ENCODE data around the gene FBLN1. TPM values are rescaled to one million over a fixed set of nuclear protein-coding genes. Genes with fewer than 3 reads are reported as not detected.
A peak's percentile ranks its signal among the peaks of the same experiment; 100 is the strongest.

FBLN1 gene
- total and polyA plus RNA-seq, 2 of the 13 experiments (the other 11 are each of a cell fraction or from before 2014, with no cell fraction given): 37.3 to 103 TPM

- no peak for TF ChIP-seq ZNF142 (CRISPR knock-in tag; IDR thresholded peaks at IDR 0.05)
- no peak for TF ChIP-seq ZNF589 (CRISPR knock-in tag; conservative IDR thresholded peaks at IDR 0.05)
- peak; percentile 65; the same call in 1 of the 2 replicates for TF ChIP-seq MTA1 (CRISPR knock-in tag; IDR thresholded peaks at IDR 0.05; ENCODE audit: borderline replicate concordance)
- TF ChIP-seq RXRA (CRISPR knock-in tag; IDR thresholded peaks at IDR 0.05): peak; percentile 74; the same call in 1 of the 2 replicates
- TF ChIP-seq HBP1 (CRISPR knock-in tag; IDR thresholded peaks at IDR 0.05; ENCODE audit: low read depth): no peak
- no peak for TF ChIP-seq ZNF619 (CRISPR knock-in tag; IDR thresholded peaks at IDR 0.05)
- TF ChIP-seq KDM5B (CRISPR knock-in tag; IDR thresholded peaks at IDR 0.05; ENCODE audit: borderline replicate concordance): no peak
- TF ChIP-seq ATF5 (CRISPR knock-in tag; IDR thresholded peaks at IDR 0.05; ENCODE audit: low read depth): no peak
- TF ChIP-seq, protein P1, sequence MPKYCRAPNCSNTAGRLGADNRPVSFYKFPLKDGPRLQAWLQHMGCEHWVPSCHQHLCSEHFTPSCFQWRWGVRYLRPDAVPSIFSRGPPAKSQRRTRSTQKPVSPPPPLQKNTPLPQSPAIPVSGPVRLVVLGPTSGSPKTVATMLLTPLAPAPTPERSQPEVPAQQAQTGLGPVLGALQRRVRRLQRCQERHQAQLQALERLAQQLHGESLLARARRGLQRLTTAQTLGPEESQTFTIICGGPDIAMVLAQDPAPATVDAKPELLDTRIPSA (CRISPR knock-in tag; IDR thresholded peaks at IDR 0.05; ENCODE audit: borderline replicate concordance): no peak
- TF ChIP-seq MLXIP (CRISPR knock-in tag; IDR thresholded peaks at IDR 0.05; ENCODE audit: borderline replicate concordance): no peak
- no peak for TF ChIP-seq ZNF839 (CRISPR knock-in tag; IDR thresholded peaks at IDR 0.05; ENCODE audit: borderline replicate concordance)
- TF ChIP-seq ATF2 (CRISPR knock-in tag; IDR thresholded peaks at IDR 0.05): 0 out of 2 replicates have a peak, but pooled peaks have one; percentile 38
- TF ChIP-seq, protein P2, sequence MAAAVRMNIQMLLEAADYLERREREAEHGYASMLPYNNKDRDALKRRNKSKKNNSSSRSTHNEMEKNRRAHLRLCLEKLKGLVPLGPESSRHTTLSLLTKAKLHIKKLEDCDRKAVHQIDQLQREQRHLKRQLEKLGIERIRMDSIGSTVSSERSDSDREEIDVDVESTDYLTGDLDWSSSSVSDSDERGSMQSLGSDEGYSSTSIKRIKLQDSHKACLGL (CRISPR knock-in tag; IDR thresholded peaks at IDR 0.05): no peak
Observed at GRCh38 chr22:45629469-45630089, 126.9 kb downstream of the FBLN1 start (continued).

Data from HepG2 (cell line).